Thoracic aorta (tissue), 2 donors: ENCODE results near the gene MAD1L1. TPM values are rescaled to one million over a fixed set of nuclear protein-coding genes. Genes with fewer than 3 reads are reported as not detected.

Source experiments
- ATAC-seq: fragments of 150-250 bp; one replicate; pipeline ENCODE4 v1.8.0; 2017; ENCODE audit warnings: low read depth; ENCODE audit not compliant: insufficient number of reproducible peaks, low FRiP score
- DNase-seq: peaks from one replicate; pipeline ENCODE4 v3.0.0-alpha.2; 2020; ENCODE audit warnings: low spot score
- H3K27ac ChIP-seq, 2 donors: fragments of 200-600 bp; sonication (generic); 1 replicate in 1 of 2; 2 replicates in 1 of 2; pipeline ENCODE4 v1.5.1; 2016; ENCODE audit warnings: mild to moderate bottlenecking in 2 of 2, moderate library complexity in 2 of 2
- H3K27me3 ChIP-seq: fragments of 200-600 bp; sonication (generic); replicated peaks from 2 replicates; pipeline ENCODE4 v1.6.0; 2016; ENCODE audit warnings: mild to moderate bottlenecking; ENCODE audit not compliant: insufficient read depth
- H3K36me3 ChIP-seq: fragments of 200-600 bp; sonication (generic); one replicate; pipeline ENCODE4 v1.5.1; 2016
- H3K4me1 ChIP-seq, 2 donors: fragments of 200-600 bp; sonication (generic); 1 replicate in 1 of 2; 2 replicates in 1 of 2; pipeline versions ENCODE4 v1.5.1 to v1.6.0; 2016; ENCODE audit warnings: low read depth in 2 of 2, mild to moderate bottlenecking in 1 of 2; ENCODE audit not compliant: control insufficient read depth in 1 of 2
- H3K4me3 ChIP-seq: fragments of 200-600 bp; sonication (generic); 2 replicates; pipeline ENCODE4 v1.5.1; 2016; ENCODE audit warnings: mild to moderate bottlenecking
- H3K9me3 ChIP-seq: fragments of 200-600 bp; sonication (generic); 2 replicates; pipeline ENCODE4 v1.5.1; 2016
- CTCF ChIP-seq: fragments of 200-600 bp; sonication (generic); IDR thresholded peaks from one replicate; pipeline ENCODE4 v1.5.1; 2019; ENCODE audit warnings: antibody characterized with exemption
- total RNA-seq, 2 donors: library from RNA; depleted of rRNA; stranded (reverse); fragments of >200 nt; gene quantifications; one replicate each; pipeline versions ENCODE4 v1.1.0 to v1.2.3, GENCODE V29; 2016

The MAD1L1 gene
- total RNA-seq, 2 donors from 2014 or later = 27.4 to 41.3 TPM

DNA sequence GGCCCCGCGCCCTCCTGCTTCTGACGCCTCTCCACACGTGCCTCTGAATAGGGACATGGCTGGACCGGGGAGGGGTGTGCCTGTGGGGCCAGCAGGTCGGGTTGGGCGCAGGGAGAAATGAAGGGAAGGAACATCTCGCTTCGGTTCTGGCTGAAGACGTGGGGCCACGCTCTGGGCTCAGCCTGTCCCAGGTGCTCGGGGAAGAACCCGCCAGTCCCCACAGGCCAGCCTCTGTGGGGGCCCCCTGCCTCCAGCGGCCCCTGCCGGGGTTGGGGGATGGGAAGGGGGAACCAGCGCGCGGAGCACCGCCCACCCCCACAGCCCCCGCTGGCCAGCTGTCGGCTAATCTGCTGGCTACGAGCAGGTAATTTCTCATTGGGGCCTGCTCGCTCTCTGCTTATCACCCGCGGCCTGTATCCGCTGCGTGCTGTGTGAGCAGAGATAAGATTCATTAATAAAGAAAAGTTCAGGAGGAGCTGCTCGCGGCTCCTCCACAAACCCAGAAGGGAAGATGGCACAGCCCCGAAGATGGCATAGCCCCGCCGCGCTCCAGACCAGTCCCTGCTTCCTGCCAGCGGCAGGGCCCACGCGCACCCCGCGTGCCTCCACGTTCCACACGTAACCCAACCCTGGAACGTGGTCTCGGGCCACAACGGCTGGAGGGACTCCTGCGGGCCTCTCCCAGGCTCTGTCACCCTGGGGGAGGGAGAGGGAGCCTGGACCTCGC is 376.4 kb downstream of the MAD1L1 start:
- DNase-seq (no peak), ATAC-seq (no peak)
- no peaks in the 10 kb centered on the region for H3K4me1 ChIP-seq
- H3K4me3 ChIP-seq = no peak overlapping the region
- no peaks in the 10 kb centered on the region for H3K9me3 ChIP-seq
- no peak for TF ChIP-seq CTCF
- no peaks in the 10 kb centered on the region for H3K36me3 ChIP-seq
- H3K27me3 ChIP-seq = no peaks in the 10 kb centered on the region
- H3K27ac ChIP-seq = no peak overlapping the region

GRCh38 chr7:1855725-1856160 is 377.0 kb downstream of the MAD1L1 start:
- TF ChIP-seq CTCF = no peak
- ATAC-seq (no peak), DNase-seq (no peak)
- H3K4me3 ChIP-seq = no peak overlapping the region
- no peaks in the 10 kb centered on the region for H3K36me3 ChIP-seq
- H3K27me3 ChIP-seq = no peaks in the 10 kb centered on the region
- H3K9me3 ChIP-seq = no peaks in the 10 kb centered on the region
- no peaks in the 10 kb centered on the region for H3K4me1 ChIP-seq
- no peak overlapping the region for H3K27ac ChIP-seq

GRCh38 chr7:1854866-1855724 is 377.6 kb downstream of the MAD1L1 start:
- ATAC-seq (no peak), DNase-seq (no peak)
- Histone ChIP-seq H3K4me3 (no peak overlapping the region), H3K4me1 (no peaks in the 10 kb centered on the region), H3K9me3 (no peaks in the 10 kb centered on the region), H3K36me3 (no peaks in the 10 kb centered on the region), H3K27ac (no peak overlapping the region), H3K27me3 (no peaks in the 10 kb centered on the region)
- TF ChIP-seq CTCF = no peak

- Histone ChIP-seq H3K4me3 (no peak overlapping the region), H3K27me3 (no peaks in the 10 kb centered on the region), H3K27ac (no peak overlapping the region), H3K4me1 (no peaks in the 10 kb centered on the region), H3K9me3 (no peaks in the 10 kb centered on the region), H3K36me3 (no peaks in the 10 kb centered on the region)
- TF ChIP-seq CTCF = no peak
- DNase-seq (no peak), ATAC-seq (no peak)
Measured at GRCh38 chr7:1853986-1854865, 378.5 kb downstream of the MAD1L1 start.
